HepG2 (cell line): ENCODE data around the gene CALML4. TPM values are rescaled to one million over a fixed set of nuclear protein-coding genes. Genes with fewer than 3 reads are reported as not detected.

ENCODE experiments used
- ASH2L ChIP-seq: fragments of 300-600, 200-600 bp; sonication (generic); IDR thresholded peaks from 2 replicates; pipeline ENCODE4 v1.7.0; 2017; ENCODE audit warnings: low read depth, mild to moderate bottlenecking, moderate library complexity, mixed read lengths, low read length; ENCODE audit not compliant: insufficient read length
- BCL6 ChIP-seq: IDR thresholded peaks from 2 replicates; pipeline ENCODE4 v1.6.1; 2016; ENCODE audit warnings: missing genetic modification reagents, missing compliant biosample characterization
- EZH2 ChIP-seq: conservative IDR thresholded peaks from 2 replicates; pipeline ENCODE4 v1.6.1; 2012; ENCODE audit warnings: mild to moderate bottlenecking, low read depth, low read length, moderate library complexity
- GABPA ChIP-seq, 2 experiments: IDR thresholded peaks; 2 replicates each; pipeline ENCODE4 v1.6.1; 2011 to 2016; ENCODE audit warnings: low read depth in 2 of 2, low read length in 1 of 2, missing biosample characterization in 1 of 2, missing genetic modification characterization in 1 of 2
- MLLT10 ChIP-seq: sonication (generic); formaldehyde crosslinking; IDR thresholded peaks from 2 replicates; pipeline ENCODE4 v1.4.0; 2020; ENCODE audit warnings: missing genetic modification reagents
- NCOA2 ChIP-seq: sonication (generic); formaldehyde crosslinking; IDR thresholded peaks from 2 replicates; pipeline ENCODE4 v1.8.0; 2022; ENCODE audit warnings: inconsistent platforms
- NFE2 ChIP-seq: sonication (generic); formaldehyde crosslinking; IDR thresholded peaks from 2 replicates; pipeline ENCODE4 v1.4.0; 2020; ENCODE audit warnings: missing genetic modification reagents
- POLR2AphosphoS5 ChIP-seq: IDR thresholded peaks from 2 replicates; pipeline ENCODE4 v1.6.1; 2012; ENCODE audit warnings: low read depth, low read length
- RAD21 ChIP-seq: fragments of 450-650 bp; formaldehyde crosslinking; IDR thresholded peaks from 2 replicates; pipeline ENCODE4 v1.5.0; 2020; ENCODE audit warnings: mild to moderate bottlenecking
- RFX1 ChIP-seq: fragments of 450-650 bp; IDR thresholded peaks from 2 replicates; pipeline ENCODE4 v1.6.1; 2017
- SALL1 ChIP-seq: sonication (generic); formaldehyde crosslinking; IDR thresholded peaks from 2 replicates; pipeline ENCODE4 v1.8.0; 2022; ENCODE audit warnings: mild to moderate bottlenecking, missing genetic modification reagents
- SATB2 ChIP-seq: sonication (generic); formaldehyde crosslinking; IDR thresholded peaks from 2 replicates; pipeline ENCODE4 v1.5.0; 2020; ENCODE audit warnings: missing genetic modification reagents
- SP4 ChIP-seq: sonication (generic); formaldehyde crosslinking; IDR thresholded peaks from 2 replicates; pipeline ENCODE4 v1.8.1; 2023; ENCODE audit warnings: mild to moderate bottlenecking, missing genetic modification reagents
- SPEN ChIP-seq: sonication (generic); formaldehyde crosslinking; IDR thresholded peaks from 2 replicates; pipeline ENCODE4 v1.5.1; 2020; ENCODE audit warnings: low read depth, mild to moderate bottlenecking, missing genetic modification reagents
- TCF12 ChIP-seq, 2 experiments: fragments of 450-650 bp in 1 of 2; sonication (generic) in 1 of 2; formaldehyde crosslinking in 1 of 2; IDR thresholded peaks; 2 replicates each; pipeline versions ENCODE4 v1.6.1 to v1.8.0; 2017 to 2022; ENCODE audit warnings: antibody characterized with exemption in 1 of 2, mild to moderate bottlenecking in 1 of 2, missing genetic modification reagents in 1 of 2, moderate library complexity in 1 of 2
- THAP11 ChIP-seq: IDR thresholded peaks from 2 replicates; pipeline ENCODE4 v1.6.1; 2016; ENCODE audit warnings: missing biosample characterization, missing genetic modification reagents
- XBP1 ChIP-seq: sonication (generic); formaldehyde crosslinking; IDR thresholded peaks from 2 replicates; pipeline ENCODE4 v1.5.0; 2020; ENCODE audit warnings: missing genetic modification reagents
- ZFAT ChIP-seq: sonication (generic); formaldehyde crosslinking; conservative IDR thresholded peaks from 2 replicates; pipeline ENCODE4 v1.8.1; 2023; ENCODE audit warnings: missing genetic modification reagents, inconsistent platforms
- ZFP37 ChIP-seq: sonication (generic); formaldehyde crosslinking; IDR thresholded peaks from 2 replicates; pipeline ENCODE4 v1.4.0; 2020; ENCODE audit warnings: missing genetic modification reagents, borderline replicate concordance
- ZFY ChIP-seq: sonication (generic); formaldehyde crosslinking; IDR thresholded peaks from 2 replicates; pipeline ENCODE4 v1.4.0; 2020; ENCODE audit warnings: missing genetic modification reagents
- ZFYVE20 ChIP-seq: sonication (generic); formaldehyde crosslinking; IDR thresholded peaks from 2 replicates; pipeline ENCODE4 v1.8.0; 2023; ENCODE audit warnings: low read depth, mild to moderate bottlenecking, moderate library complexity, missing genetic modification reagents, borderline replicate concordance
- ZKSCAN5 ChIP-seq: sonication (generic); formaldehyde crosslinking; IDR thresholded peaks from 2 replicates; pipeline ENCODE4 v1.5.1; 2020; ENCODE audit warnings: mild to moderate bottlenecking, missing genetic modification reagents
- ZNF232 ChIP-seq: sonication (generic); formaldehyde crosslinking; IDR thresholded peaks from 2 replicates; pipeline ENCODE4 v1.4.0; 2020; ENCODE audit warnings: missing genetic modification reagents, borderline replicate concordance
- ZNF263 ChIP-seq: sonication (generic); formaldehyde crosslinking; IDR thresholded peaks from 2 replicates; pipeline ENCODE4 v1.4.0; 2020; ENCODE audit warnings: missing genetic modification reagents
- ZNF382 ChIP-seq: sonication (generic); formaldehyde crosslinking; IDR thresholded peaks from 2 replicates; pipeline ENCODE4 v1.5.0; 2020; ENCODE audit warnings: missing genetic modification reagents, mild to moderate bottlenecking, borderline replicate concordance
- ZNF556 ChIP-seq: sonication (generic); formaldehyde crosslinking; IDR thresholded peaks from 2 replicates; pipeline ENCODE4 v1.4.0; 2020; ENCODE audit warnings: mild to moderate bottlenecking, missing genetic modification reagents, borderline replicate concordance
- ZNF557 ChIP-seq: sonication (generic); formaldehyde crosslinking; IDR thresholded peaks from 2 replicates; pipeline ENCODE4 v1.4.0; 2020; ENCODE audit warnings: missing genetic modification reagents
- polyA plus RNA-seq, 8 experiments: library from polyadenylated mRNA; depleted of rRNA in 3 of 8; stranded (reverse) in 7 of 8; unstranded in 1 of 8; fragments of >200 nt; fragmentation: Illumina TruSeq in 4 of 8; extraction: Trizol in 4 of 8; gene quantifications; 2 replicates each; pipeline versions ENCODE4 v1.2.1 to v1.2.3, GENCODE V29; 2011 to 2016; ENCODE audit warnings: low read depth in 4 of 8, missing spikeins in 1 of 8, mixed read lengths in 1 of 8; ENCODE audit not compliant: insufficient read depth in 1 of 8
- total RNA-seq, 5 experiments: library from RNA; depleted of rRNA; stranded (reverse); fragments of >200 nt; fragmentation: Illumina TruSeq; extraction: Trizol; gene quantifications; 2 replicates each; pipeline ENCODE4 v1.2.3, GENCODE V29; 2016; ENCODE audit warnings: low read depth in 1 of 5
- TF ChIP-seq, protein P1 (sequence below): sonication (generic); formaldehyde crosslinking; IDR thresholded peaks from 2 replicates; pipeline ENCODE4 v1.4.0; 2020; ENCODE audit warnings: missing genetic modification reagents
- TF ChIP-seq, protein P2 (sequence below): sonication (generic); formaldehyde crosslinking; IDR thresholded peaks from 2 replicates; pipeline ENCODE4 v1.4.0; 2020; ENCODE audit warnings: missing genetic modification reagents

CALML4 gene
- total and polyA plus RNA-seq, 2 of the 13 experiments (the other 11 are each of a cell fraction or from before 2014, with no cell fraction given), result 3.6 to 8.7 TPM

DNA sequence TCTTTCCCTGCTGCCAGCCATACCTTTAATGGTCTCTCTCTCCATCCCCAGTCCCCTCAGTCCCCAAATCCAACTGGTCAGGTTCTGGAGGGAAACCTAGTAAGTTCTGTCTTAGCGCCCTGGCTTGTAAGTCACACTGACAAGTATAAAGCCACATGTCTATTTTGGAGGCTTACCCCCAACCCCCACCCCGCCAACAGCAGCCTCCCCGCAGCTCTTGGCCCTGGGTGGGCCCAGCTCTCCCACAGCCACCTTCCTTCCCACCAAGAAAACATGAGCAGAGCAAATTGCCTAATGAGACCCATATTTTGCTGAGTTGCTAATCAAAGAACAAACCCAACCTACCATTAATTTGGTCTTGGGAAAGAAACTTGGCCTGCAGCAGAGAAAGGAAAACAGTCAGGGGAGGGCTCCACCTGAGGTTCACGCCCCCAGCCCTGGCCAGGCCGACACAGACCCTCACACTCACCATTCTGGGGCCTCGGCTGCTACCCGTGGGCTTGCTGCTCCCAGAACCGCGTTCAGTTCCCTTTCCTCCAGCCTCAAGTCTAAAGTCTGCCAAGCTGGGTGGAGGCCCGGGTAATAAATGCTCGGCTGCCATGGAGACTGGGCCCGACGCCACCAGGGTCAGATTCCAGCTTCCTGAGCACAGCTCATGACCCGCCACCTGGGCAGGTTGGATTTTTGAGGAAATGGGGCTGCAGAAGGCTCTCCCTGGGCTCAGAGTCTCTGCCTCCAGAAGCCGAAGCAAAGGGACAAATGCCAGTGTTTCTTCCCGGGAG, at the start of gene CALML4 (continued):
- TF ChIP-seq XBP1 (CRISPR knock-in tag), result no peak
- peak; percentile 48; the same call in 1 of the 2 replicates for TF ChIP-seq SPEN (CRISPR knock-in tag)
- peak; percentile 61; the same call in 1 of the 2 replicates for TF ChIP-seq ZNF556 (CRISPR knock-in tag)
- TF ChIP-seq ZFAT, result no peak
- no peak for TF ChIP-seq NCOA2 (CRISPR knock-in tag)
- TF ChIP-seq ZFY (CRISPR knock-in tag), result peak; percentile 66
- TF ChIP-seq RAD21 (CRISPR knock-in tag), result no peak
- no peak; the same call in 1 of the 2 replicates for TF ChIP-seq ZNF232
- TF ChIP-seq ZNF382, result no peak
- no peak for TF ChIP-seq BCL6 (CRISPR knock-in tag)
- peak; percentile 60 for TF ChIP-seq ASH2L
- TF ChIP-seq, protein P1, sequence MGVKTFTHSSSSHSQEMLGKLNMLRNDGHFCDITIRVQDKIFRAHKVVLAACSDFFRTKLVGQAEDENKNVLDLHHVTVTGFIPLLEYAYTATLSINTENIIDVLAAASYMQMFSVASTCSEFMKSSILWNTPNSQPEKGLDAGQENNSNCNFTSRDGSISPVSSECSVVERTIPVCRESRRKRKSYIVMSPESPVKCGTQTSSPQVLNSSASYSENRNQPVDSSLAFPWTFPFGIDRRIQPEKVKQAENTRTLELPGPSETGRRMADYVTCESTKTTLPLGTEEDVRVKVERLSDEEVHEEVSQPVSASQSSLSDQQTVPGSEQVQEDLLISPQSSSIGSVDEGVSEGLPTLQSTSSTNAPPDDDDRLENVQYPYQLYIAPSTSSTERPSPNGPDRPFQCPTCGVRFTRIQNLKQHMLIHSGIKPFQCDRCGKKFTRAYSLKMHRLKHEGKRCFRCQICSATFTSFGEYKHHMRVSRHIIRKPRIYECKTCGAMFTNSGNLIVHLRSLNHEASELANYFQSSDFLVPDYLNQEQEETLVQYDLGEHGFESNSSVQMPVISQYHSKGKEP (CRISPR knock-in tag), result no peak
- no peak for TF ChIP-seq SP4
- TF ChIP-seq ZFP37 (CRISPR knock-in tag), result no peak
- TF ChIP-seq ZNF263 (CRISPR knock-in tag), result no peak
- no peak for TF ChIP-seq ZKSCAN5
- TF ChIP-seq EZH2, result no peak
- TF ChIP-seq MLLT10, result no peak
- TF ChIP-seq POLR2AphosphoS5, result peak; percentile 20; the same call in 1 of the 2 replicates
- no peak for TF ChIP-seq ZFYVE20
- TF ChIP-seq SATB2 (CRISPR knock-in tag), result no peak
- TF ChIP-seq, protein P2, sequence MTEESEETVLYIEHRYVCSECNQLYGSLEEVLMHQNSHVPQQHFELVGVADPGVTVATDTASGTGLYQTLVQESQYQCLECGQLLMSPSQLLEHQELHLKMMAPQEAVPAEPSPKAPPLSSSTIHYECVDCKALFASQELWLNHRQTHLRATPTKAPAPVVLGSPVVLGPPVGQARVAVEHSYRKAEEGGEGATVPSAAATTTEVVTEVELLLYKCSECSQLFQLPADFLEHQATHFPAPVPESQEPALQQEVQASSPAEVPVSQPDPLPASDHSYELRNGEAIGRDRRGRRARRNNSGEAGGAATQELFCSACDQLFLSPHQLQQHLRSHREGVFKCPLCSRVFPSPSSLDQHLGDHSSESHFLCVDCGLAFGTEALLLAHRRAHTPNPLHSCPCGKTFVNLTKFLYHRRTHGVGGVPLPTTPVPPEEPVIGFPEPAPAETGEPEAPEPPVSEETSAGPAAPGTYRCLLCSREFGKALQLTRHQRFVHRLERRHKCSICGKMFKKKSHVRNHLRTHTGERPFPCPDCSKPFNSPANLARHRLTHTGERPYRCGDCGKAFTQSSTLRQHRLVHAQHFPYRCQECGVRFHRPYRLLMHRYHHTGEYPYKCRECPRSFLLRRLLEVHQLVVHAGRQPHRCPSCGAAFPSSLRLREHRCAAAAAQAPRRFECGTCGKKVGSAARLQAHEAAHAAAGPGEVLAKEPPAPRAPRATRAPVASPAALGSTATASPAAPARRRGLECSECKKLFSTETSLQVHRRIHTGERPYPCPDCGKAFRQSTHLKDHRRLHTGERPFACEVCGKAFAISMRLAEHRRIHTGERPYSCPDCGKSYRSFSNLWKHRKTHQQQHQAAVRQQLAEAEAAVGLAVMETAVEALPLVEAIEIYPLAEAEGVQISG (CRISPR knock-in tag), result no peak
- TF ChIP-seq NFE2, result no peak
- no peak for TF ChIP-seq GABPA (IDR thresholded peaks at IDR 0.05; ENCODE audit: low read depth, low read length)
- no peak for TF ChIP-seq GABPA (CRISPR knock-in tag; IDR thresholded peaks at IDR 0.05; ENCODE audit: low read depth)
- peak; percentile 81 for TF ChIP-seq RFX1
- peak; percentile 61 for TF ChIP-seq SALL1 (CRISPR knock-in tag)
- TF ChIP-seq ZNF557 (CRISPR knock-in tag), result no peak
- TF ChIP-seq TCF12 (IDR thresholded peaks at IDR 0.05), result no peak
- no peak for TF ChIP-seq TCF12 (CRISPR knock-in tag; IDR thresholded peaks at IDR 0.05)
- no peak for TF ChIP-seq THAP11 (CRISPR knock-in tag)
